GM06990 (cell line): Measurements from ENCODE around the gene ERBB3.

Experiments
- DNase-seq: peaks from one replicate; pipeline ENCODE4 v3.0.0-alpha.2; 2011; ENCODE audit not compliant: insufficient read length; ENCODE audit errors: extremely low read depth
- H3K27me3 ChIP-seq: replicated peaks from 2 replicates; pipeline ENCODE4 v1.6.0; 2011; ENCODE audit warnings: low read length; ENCODE audit not compliant: control insufficient read depth, insufficient read depth
- H3K36me3 ChIP-seq: 2 replicates; pipeline ENCODE4 v1.5.1; 2011; ENCODE audit warnings: low read length; ENCODE audit not compliant: control insufficient read depth, insufficient read depth
- H3K4me3 ChIP-seq: replicated peaks from 2 replicates; pipeline ENCODE4 v1.5.1; 2011; ENCODE audit warnings: low read depth, mild to moderate bottlenecking, control low read depth, low read length
- TF ChIP-seq, protein P1 (sequence below): IDR thresholded peaks from 2 replicates; pipeline ENCODE4 v1.5.1; 2011; ENCODE audit warnings: low read length, control low read depth, mild to moderate bottlenecking, inconsistent platforms; ENCODE audit not compliant: insufficient read depth, poor library complexity, severe bottlenecking

The ERBB3 gene

DNA sequence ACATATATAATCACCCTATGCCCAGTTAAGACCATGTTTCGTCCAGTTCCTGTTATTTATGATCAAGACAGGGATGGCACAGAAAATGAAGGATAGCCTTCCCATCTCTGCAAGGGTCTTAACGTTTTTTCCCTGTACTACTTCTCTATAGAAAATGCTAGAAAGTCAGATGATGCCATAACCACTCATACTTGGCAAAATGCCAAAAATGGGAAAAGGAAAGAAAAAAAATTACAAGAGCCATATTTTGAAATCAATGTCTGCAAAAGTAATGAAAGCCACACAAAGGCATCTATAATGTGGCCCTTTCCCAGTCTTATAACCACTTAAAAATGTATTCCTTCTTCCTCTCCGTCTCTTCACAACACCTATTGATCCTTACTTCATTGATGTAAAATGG, 70.6 kb downstream of the ERBB3 start:
- no peak for DNase-seq
- Histone ChIP-seq H3K36me3 (peaks cover 2% of the 10 kb centered on the region), H3K4me3 (no peak overlapping the region), H3K27me3 (no peaks in the 10 kb centered on the region)
- TF ChIP-seq, protein P1, sequence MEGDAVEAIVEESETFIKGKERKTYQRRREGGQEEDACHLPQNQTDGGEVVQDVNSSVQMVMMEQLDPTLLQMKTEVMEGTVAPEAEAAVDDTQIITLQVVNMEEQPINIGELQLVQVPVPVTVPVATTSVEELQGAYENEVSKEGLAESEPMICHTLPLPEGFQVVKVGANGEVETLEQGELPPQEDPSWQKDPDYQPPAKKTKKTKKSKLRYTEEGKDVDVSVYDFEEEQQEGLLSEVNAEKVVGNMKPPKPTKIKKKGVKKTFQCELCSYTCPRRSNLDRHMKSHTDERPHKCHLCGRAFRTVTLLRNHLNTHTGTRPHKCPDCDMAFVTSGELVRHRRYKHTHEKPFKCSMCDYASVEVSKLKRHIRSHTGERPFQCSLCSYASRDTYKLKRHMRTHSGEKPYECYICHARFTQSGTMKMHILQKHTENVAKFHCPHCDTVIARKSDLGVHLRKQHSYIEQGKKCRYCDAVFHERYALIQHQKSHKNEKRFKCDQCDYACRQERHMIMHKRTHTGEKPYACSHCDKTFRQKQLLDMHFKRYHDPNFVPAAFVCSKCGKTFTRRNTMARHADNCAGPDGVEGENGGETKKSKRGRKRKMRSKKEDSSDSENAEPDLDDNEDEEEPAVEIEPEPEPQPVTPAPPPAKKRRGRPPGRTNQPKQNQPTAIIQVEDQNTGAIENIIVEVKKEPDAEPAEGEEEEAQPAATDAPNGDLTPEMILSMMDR: no peak

- Histone ChIP-seq H3K4me3 (peak overlapping the region; percentile 78), H3K36me3 (peaks cover 2% of the 10 kb centered on the region), H3K27me3 (no peaks in the 10 kb centered on the region)
- TF ChIP-seq, protein P1: peak; percentile 41
- peak; percentile 66 for DNase-seq
These were observed 71.7 kb downstream of the ERBB3 start for GRCh38 chr12:56151672-56152131.

- peak within 1 kb of the TSS; percentile 78 for H3K4me3 ChIP-seq
- TF ChIP-seq, protein P1: no peak
- H3K27me3 ChIP-seq: no peaks in the 10 kb centered on the region
- peaks cover 2% of the 10 kb centered on the region for H3K36me3 ChIP-seq
- peak; percentile 90 for DNase-seq
These were observed 72.3 kb downstream of the ERBB3 start, which contains the start of gene MYL6B for GRCh38 chr12:56152132-56152755. MYL6B (plus strand) TSS chr12:56152587; CDS start chr12:56153919, 1,332 bp downstream.
